GM23338 (cell line): ENCODE measurements around the gene TAF15.

ENCODE experiments used
- CREB1 ChIP-seq: fragments of 250-450 bp; sonication (Bioruptor Pico); IDR thresholded peaks from 2 replicates; pipeline ENCODE4 v1.5.0; 2020; ENCODE audit warnings: low read depth, mild to moderate bottlenecking, moderate library complexity
- EZH2 ChIP-seq: fragments of 200-600 bp; sonication (generic); IDR thresholded peaks from one replicate; pipeline ENCODE4 v1.8.0; 2017; ENCODE audit warnings: antibody characterized with exemption, mild to moderate bottlenecking, low read depth; ENCODE audit not compliant: unreplicated experiment
- POLR2AphosphoS5 ChIP-seq: IDR thresholded peaks from 2 replicates; pipeline ENCODE4 v1.6.1; 2016; ENCODE audit warnings: antibody characterized with exemption, low read depth
- TF ChIP-seq, protein P1 (sequence below), 2 experiments: fragments of 200-600 bp in 1 of 2; sonication (generic) in 1 of 2; conservative IDR thresholded peaks; 2 replicates each; pipeline versions ENCODE4 v1.5.1 to v1.6.1; 2016 to 2017; ENCODE audit warnings: antibody characterized with exemption in 2 of 2, low read depth in 2 of 2, mild to moderate bottlenecking in 2 of 2, moderate library complexity in 1 of 2

DNA sequence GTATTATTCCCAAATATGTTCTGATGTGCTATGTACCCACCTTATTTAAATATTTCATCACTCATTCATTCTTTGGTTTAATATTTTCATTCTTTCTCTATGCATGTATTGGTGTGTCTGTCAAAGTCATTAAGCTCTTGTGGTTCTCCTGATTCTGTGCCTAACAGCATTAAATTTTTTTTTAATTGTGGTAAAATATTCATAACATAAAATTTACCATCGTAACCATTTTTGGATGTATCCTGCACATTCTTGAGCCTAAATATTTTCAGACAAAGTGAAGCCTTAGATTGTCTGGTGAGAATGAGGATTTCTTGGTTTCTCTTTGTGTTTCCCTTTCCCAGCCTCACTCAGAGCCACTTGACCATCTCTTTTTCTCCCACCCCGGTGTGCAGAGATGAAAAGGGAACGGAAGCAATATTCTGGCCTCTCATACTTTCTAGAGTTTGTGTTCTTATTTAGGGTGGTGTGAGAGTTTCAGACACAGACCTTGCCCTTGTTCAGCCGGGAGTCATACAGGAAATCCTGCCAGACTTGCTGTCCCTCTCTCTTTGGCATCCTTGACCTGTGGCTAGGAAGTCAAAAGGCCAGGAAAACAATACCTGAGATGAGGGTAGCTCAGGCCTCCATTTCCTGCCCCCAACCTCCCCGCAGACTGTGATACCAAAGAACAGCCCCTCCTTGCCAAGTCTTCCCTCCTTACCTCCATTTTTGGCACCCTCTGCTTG is 66.0 kb downstream of the TAF15 start:
- TF ChIP-seq POLR2AphosphoS5 (no peak), CREB1 (no peak), EZH2 (no peak)
- TF ChIP-seq, protein P1, sequence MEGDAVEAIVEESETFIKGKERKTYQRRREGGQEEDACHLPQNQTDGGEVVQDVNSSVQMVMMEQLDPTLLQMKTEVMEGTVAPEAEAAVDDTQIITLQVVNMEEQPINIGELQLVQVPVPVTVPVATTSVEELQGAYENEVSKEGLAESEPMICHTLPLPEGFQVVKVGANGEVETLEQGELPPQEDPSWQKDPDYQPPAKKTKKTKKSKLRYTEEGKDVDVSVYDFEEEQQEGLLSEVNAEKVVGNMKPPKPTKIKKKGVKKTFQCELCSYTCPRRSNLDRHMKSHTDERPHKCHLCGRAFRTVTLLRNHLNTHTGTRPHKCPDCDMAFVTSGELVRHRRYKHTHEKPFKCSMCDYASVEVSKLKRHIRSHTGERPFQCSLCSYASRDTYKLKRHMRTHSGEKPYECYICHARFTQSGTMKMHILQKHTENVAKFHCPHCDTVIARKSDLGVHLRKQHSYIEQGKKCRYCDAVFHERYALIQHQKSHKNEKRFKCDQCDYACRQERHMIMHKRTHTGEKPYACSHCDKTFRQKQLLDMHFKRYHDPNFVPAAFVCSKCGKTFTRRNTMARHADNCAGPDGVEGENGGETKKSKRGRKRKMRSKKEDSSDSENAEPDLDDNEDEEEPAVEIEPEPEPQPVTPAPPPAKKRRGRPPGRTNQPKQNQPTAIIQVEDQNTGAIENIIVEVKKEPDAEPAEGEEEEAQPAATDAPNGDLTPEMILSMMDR (conservative IDR thresholded peaks at IDR 0.05; ENCODE audit: low read depth in 2 of 2) = no peak
